Daoy (cell line): ENCODE results near the gene GNAI3. TPM values are rescaled to one million over a fixed set of nuclear protein-coding genes. Genes with fewer than 3 reads are reported as not detected.

Source experiments
- DNase-seq: peaks from one replicate; pipeline ENCODE4 v3.0.0-alpha.2; 2015; ENCODE audit warnings: low read depth
- total RNA-seq: library from RNA; depleted of rRNA; stranded (reverse); fragments of >200 nt; shearing (Covaris generic); gene quantifications from 2 replicates; pipeline ENCODE4 v1.2.3, GENCODE V29; 2014

GNAI3 gene
- total RNA-seq, 1 experiment from 2014 or later: 24.1 TPM

GRCh38 chr1:109527098-109527811 is 21.2 kb upstream of the GNAI3 start:
- no peak for DNase-seq

DNA sequence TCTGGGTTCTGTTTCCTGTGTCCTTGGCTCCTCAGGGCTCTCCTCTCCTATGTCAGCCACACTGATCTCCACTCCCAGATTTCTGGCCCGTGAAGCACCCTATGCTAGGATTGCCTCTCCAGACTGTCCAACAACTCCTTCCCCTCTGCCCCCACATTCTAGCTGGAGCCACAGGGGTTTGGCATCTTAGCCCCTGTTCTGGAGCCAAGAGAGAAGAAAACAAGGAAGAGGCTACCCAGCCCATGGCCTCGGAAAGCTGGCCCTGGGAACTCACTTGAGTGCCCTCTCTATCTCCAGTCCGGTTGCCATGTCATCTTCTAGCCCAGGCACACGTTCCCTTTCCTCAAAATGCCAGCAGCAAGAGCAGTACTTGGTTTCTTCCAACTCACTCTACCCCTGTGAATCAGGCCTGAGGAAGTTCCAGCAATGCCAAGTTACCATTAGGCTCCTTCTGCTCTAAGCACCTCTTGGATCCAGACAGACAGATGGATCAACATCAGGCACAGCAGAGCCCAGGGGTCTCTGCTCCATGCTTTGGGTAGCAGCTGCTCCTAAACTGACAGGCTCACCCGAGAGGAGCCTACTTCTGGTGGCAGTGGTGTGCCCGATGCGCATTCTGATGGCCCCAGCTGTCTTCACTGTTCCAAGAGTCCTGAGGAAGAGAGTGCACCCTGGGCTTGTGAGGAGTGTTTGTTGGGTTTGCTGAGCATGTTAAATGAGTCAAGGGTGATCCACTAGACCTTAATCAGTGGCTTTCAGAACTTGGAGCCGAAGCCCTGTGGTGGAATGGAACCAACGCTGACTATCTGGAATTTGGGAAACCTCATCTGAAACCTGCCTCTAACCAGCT is 20.3 kb upstream of the GNAI3 start:
- DNase-seq: no peak

- no peak for DNase-seq
These were observed 19.7 kb upstream of the GNAI3 start for GRCh38 chr1:109528712-109529111.

GRCh38 chr1:109529881-109530456 is 18.4 kb upstream of the GNAI3 start:
- DNase-seq: peak; percentile 78

DNA sequence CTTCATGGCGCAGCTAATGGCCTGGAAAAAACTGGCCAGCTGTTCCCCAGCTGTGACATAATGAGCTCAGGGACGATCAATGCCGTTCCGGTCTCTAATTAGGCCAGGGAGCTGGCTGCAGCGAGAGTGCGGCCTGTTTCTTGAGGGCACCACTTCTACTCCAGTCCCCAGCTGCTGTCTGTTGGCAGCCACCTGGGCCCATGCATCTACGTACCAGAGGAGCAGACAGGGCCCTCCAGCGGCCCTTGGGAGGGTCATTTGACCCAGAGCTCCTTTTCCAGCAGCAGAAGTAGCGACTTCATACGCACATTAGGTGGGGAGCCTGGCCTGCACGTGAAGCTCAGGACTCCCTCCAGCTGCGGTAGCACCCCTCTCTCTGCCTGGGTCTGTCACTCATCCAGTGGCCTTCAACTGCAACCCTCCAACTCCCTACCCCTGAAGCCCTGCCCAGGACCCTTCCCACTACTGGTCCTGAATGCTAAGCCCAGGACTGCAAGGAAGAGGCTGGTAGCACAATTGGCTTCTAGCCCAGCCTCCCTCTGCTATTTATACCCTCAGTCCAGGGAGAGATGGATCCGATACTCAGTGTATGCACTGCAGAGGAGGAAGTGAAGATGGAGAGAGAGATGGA is 17.8 kb upstream of the GNAI3 start:
- no peak for DNase-seq

DNA sequence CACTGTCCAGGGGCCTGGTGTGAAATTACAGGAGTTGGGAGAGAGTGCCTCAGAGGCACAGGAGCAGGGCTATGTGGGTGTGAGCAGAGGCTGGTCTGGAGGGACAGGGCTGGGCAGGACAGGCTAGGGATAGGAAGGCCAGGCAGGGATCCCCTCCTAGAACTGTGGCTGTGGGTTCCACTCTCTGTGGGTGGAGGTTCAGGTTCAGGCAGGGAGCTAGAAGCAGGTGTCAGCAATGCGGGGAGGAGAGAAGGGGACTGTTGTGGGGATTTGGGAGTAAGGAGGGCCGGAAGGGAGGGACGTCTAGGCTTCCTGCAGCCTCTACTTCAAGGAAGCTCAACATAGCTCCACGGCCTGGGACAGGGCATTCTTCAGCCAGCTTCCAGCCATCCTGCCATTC is 17.0 kb upstream of the GNAI3 start:
- no peak for DNase-seq

DNA sequence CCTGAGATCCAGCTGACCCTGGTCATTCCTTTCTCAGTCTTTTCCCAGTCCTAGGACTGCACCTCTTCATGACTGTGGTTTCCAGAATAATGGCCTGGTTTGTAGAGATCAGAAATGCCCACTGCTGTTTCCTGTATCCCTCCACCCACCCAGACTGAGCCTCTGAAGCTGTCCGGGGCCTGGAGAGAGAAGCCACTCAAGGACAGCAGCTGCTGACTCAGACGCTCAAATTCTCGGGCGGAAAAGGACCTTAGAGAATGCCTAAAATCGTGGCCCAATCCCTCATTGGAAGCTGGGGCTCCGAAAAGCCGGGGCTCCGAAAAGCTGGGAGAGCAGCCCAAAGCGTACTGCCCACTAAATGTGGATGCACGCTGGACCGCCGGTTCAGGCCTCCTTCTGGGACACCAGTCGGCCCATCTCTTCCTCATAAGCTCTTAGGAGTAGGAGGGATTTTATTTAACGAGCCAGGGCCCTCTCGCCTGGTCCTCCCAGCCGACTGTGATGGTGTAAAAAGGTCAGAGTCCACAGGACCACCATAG is 16.5 kb upstream of the GNAI3 start:
- no peak for DNase-seq

GRCh38 chr1:109532365-109533136 is 15.9 kb upstream of the GNAI3 start:
- DNase-seq: peak; percentile 89

DNA sequence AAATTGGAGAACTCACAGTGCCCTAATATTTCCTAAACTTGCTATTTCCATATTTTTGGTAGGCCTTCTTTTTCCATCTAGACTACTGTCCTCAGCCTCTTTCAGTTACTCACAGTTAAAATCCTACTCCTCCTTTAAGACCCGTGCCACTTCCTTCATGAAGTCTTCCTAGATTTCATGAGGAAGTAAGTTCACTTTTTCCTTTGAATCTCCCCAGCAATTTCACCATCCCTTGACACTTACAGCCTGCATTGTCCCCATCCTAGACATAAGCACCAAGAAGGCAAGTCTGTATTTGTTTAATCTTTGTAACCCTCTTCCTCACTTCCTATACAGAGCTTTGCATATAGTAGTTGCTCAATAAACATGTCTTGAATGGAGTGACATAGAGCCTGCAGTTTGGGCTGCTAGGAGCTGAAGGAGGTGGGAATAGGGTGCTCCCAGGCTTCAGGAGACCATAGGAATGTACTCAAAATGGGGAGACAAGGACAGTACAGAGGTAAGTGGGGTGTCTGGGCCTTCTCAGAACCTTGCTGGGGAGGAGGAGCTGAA is 14.0 kb upstream of the GNAI3 start:
- DNase-seq: no peak

- no peak for DNase-seq
These were observed 12.9 kb upstream of the GNAI3 start for GRCh38 chr1:109535481-109535880.

DNA sequence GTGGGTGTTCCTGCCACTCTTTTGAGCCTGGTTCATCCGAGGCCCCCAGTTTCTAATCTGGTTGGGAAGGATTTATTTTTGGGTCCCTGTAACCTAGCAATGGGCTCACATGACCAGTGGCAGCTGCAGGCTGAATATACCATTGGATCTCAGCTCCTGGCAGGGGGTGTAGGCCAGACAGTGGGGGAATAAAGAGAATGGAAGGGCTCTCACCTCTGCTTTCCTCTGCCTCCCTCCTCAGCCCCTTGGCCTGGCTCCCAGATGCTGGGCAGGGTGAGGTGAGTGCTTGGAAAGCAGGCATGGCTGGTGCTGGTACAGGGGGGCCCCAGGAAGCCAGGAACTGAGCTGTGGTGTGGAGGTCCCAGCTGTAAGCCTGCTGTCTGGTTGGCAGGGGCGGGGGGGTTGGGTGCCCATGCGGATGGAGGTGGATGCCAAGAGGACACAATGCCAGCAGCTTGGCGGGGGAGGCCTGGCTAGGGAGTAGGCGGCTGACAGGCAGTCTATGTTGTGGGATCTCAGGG is 12.4 kb upstream of the GNAI3 start:
- no peak for DNase-seq

GRCh38 chr1:109537450-109538178 is 10.8 kb upstream of the GNAI3 start:
- DNase-seq: no peak

GRCh38 chr1:109538827-109539555 is 9.4 kb upstream of the GNAI3 start:
- no peak for DNase-seq

- no peak for DNase-seq
These were observed 8.7 kb upstream of the GNAI3 start, which contains the start of gene GPR61 for GRCh38 chr1:109539676-109540075. TSS of gene GPR61 (plus strand) at chr1:109539872. CDS start at chr1:109543023, 3,151 bp downstream.

DNA sequence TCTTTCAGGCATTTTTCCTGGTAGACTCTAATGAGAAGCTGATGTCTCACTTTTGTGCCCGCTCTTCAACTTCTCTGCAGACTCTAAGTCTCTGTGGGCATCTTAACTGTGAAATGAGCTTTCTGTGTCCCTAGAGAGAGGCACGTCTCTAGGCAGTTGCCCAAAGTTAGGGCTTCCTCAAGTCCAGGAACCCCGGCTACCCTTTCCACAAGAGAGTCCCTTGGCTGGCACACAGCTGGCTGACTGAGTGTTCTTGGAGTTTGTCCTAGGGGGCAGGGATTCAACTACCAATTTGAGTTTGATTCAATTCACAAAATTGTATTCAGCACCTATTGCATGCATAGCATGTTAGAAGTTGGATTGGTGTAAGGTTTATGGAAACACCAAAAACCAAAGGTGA is 7.3 kb upstream of the GNAI3 start:
- DNase-seq: no peak

GRCh38 chr1:109542657-109543056 is 5.8 kb upstream of the GNAI3 start:
- DNase-seq: no peak

DNA sequence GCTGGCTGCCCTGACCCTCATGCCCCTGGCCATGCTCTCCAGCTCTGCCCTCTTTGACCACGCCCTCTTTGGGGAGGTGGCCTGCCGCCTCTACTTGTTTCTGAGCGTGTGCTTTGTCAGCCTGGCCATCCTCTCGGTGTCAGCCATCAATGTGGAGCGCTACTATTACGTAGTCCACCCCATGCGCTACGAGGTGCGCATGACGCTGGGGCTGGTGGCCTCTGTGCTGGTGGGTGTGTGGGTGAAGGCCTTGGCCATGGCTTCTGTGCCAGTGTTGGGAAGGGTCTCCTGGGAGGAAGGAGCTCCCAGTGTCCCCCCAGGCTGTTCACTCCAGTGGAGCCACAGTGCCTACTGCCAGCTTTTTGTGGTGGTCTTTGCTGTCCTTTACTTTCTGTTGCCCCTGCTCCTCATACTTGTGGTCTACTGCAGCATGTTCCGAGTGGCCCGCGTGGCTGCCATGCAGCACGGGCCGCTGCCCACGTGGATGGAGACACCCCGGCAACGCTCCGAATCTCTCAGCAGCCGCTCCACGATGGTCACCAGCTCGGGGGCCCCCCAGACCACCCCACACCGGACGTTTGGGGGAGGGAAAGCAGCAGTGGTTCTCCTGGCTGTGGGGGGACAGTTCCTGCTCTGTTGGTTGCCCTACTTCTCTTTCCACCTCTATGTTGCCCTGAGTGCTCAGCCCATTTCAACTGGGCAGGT is 5.0 kb upstream of the GNAI3 start:
- DNase-seq: no peak

- no peak for DNase-seq
These were observed 4.3 kb upstream of the GNAI3 start for GRCh38 chr1:109543988-109544735.
